HEK293T (cell line): ENCODE data around the gene WIPF1.

ENCODE experiments used
- CTCF ChIA-PET: fragments of 350-600 bp; formaldehyde crosslinking; extraction: SDS; loops from one replicate; lab custom pipeline; 2021; ENCODE audit warnings: antibody characterized with exemption, inconsistent platforms; lab: Yijun Ruan, JAX
- POLR2A ChIA-PET: fragments of 350-600 bp; formaldehyde crosslinking; extraction: SDS; loops from one replicate; lab custom pipeline; 2020; ENCODE audit warnings: antibody characterized with exemption, inconsistent platforms; lab: Yijun Ruan, JAX
- DNase-seq: peaks from one replicate; pipeline ENCODE4 v3.0.0; 2012; ENCODE audit warnings: mixed read lengths; ENCODE audit errors: extremely low spot score
- ARNT ChIP-seq: fragments of 450-650 bp; IDR thresholded peaks from 2 replicates; pipeline ENCODE4 v1.6.1; 2017; ENCODE audit warnings: mild to moderate bottlenecking
- BHLHE40 ChIP-seq: fragments of 450-650 bp; IDR thresholded peaks from 2 replicates; pipeline ENCODE4 v1.6.1; 2016; ENCODE audit warnings: mild to moderate bottlenecking, moderate library complexity, borderline replicate concordance
- CTBP1 ChIP-seq: fragments of 450-650 bp; IDR thresholded peaks from 2 replicates; pipeline ENCODE4 v1.6.1; 2016; ENCODE audit warnings: borderline replicate concordance
- ELF4 ChIP-seq: fragments of 450-650 bp; IDR thresholded peaks from 2 replicates; pipeline ENCODE4 v1.6.1; 2017; ENCODE audit warnings: antibody characterized with exemption
- FOXA1 ChIP-seq: fragments of 450-650 bp; IDR thresholded peaks from 2 replicates; pipeline ENCODE4 v1.6.1; 2016; ENCODE audit warnings: mild to moderate bottlenecking
- FOXK2 ChIP-seq: fragments of 450-650 bp; IDR thresholded peaks from 2 replicates; pipeline ENCODE4 v1.6.1; 2016; ENCODE audit warnings: mild to moderate bottlenecking
- FOXM1 ChIP-seq: fragments of 450-650 bp; IDR thresholded peaks from 2 replicates; pipeline ENCODE4 v1.6.1; 2017; ENCODE audit warnings: mild to moderate bottlenecking, borderline replicate concordance
- HDGF ChIP-seq: fragments of 450-650 bp; IDR thresholded peaks from 2 replicates; pipeline ENCODE4 v1.6.1; 2017; ENCODE audit warnings: antibody characterized with exemption, borderline replicate concordance
- L3MBTL2 ChIP-seq: fragments of 450-650 bp; conservative IDR thresholded peaks from 2 replicates; pipeline ENCODE4 v1.6.1; 2016; ENCODE audit warnings: mild to moderate bottlenecking
- LEF1 ChIP-seq: fragments of 450-650 bp; IDR thresholded peaks from 2 replicates; pipeline ENCODE4 v1.6.1; 2017; ENCODE audit warnings: mild to moderate bottlenecking, borderline replicate concordance
- NFRKB ChIP-seq: fragments of 450-650 bp; IDR thresholded peaks from 2 replicates; pipeline ENCODE4 v1.6.1; 2016; ENCODE audit warnings: mild to moderate bottlenecking, moderate library complexity
- SP1 ChIP-seq: fragments of 450-650 bp; IDR thresholded peaks from 2 replicates; pipeline ENCODE4 v1.6.1; 2017
- SUZ12 ChIP-seq: fragments of 450-650 bp; IDR thresholded peaks from 2 replicates; pipeline ENCODE4 v1.6.1; 2016; ENCODE audit warnings: mild to moderate bottlenecking
- TARDBP ChIP-seq: fragments of 450-650 bp; IDR thresholded peaks from 2 replicates; pipeline ENCODE4 v1.6.1; 2016
- ZNF384 ChIP-seq: fragments of 450-650 bp; IDR thresholded peaks from 2 replicates; pipeline ENCODE4 v1.6.1; 2016
- TF ChIP-seq, protein P1 (sequence below): fragments of 450-650 bp; IDR thresholded peaks from 2 replicates; pipeline ENCODE4 v1.6.1; 2016

WIPF1 gene

DNA sequence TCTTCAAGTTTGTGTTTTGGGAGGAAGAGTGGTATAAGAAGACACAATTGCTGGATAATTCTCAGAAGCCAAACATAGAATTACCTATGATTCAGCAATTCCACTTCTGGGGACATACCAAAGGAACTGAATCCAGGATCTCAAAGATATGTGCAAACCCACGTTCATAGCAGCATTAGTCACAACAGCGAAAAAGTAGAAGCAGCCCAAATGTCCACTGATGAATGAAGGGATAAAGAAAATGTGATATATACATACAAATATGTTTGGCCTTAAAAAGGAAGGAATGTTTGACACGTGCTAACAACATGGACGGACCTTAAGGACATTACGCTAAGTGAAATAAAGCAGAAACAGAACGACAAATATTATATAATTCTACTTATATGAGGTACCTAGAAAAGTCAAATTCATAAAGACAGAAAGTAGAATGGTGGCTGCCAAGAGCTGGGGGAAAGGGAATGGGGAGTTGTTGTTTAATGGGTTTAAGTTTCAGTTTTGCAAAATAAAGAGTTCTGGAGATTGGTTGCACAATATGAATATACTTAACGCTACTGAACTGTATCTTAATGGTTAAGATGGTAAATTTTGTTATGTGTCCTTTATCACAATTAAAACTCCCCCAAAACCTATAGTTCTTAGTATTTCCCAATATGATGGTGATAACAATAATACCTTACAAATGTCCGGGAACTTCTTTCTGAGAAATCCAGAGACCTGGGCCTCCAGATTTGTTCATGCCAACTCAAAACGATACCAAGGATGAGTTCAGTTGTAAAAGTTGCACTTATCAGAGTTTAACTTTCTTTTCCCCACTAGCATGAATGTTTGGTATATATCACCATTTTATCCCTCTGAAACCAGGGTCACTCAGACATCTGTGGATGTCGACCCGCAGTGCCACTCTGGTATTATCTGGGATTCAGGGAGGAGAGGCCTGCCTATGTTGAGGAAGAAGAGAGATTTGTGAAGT, 33.7 kb upstream of the WIPF1 start:
- DNase-seq = no peak
- POLR2A ChIA-PET = no interaction called here
- CTCF ChIA-PET = no interaction called here
- no peak for TF ChIP-seq FOXK2
- no peak for TF ChIP-seq ZNF384
- no peak for TF ChIP-seq CTBP1
- TF ChIP-seq ARNT = no peak
- no peak for TF ChIP-seq FOXM1
- TF ChIP-seq SUZ12 = no peak
- no peak for TF ChIP-seq ELF4
- TF ChIP-seq HDGF = no peak

DNA sequence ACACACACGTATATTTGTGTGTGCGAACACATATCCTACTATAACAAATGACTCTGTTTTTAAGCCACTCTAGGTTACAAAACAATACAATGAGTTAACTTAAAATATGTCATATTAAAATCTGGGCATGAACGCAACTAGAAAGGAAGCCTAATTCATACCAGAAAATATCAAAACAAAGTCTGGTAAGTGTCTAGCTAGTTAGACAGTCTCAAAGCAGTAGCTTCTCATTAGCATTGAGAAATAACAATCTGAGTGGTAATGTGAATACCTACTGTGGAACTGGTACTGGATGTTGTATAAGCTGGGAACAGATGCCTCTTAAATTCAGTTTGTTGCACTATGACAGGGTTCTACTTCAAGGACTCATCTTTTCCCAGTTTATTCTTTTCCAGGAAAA, 32.5 kb upstream of the WIPF1 start:
- no peak for DNase-seq
- TF ChIP-seq CTBP1 (no peak), ELF4 (no peak), L3MBTL2 (no peak), SUZ12 (no peak), SP1 (no peak), HDGF (no peak), FOXK2 (no peak)
- POLR2A ChIA-PET = no interaction called here
- CTCF ChIA-PET = no interaction called here

DNA sequence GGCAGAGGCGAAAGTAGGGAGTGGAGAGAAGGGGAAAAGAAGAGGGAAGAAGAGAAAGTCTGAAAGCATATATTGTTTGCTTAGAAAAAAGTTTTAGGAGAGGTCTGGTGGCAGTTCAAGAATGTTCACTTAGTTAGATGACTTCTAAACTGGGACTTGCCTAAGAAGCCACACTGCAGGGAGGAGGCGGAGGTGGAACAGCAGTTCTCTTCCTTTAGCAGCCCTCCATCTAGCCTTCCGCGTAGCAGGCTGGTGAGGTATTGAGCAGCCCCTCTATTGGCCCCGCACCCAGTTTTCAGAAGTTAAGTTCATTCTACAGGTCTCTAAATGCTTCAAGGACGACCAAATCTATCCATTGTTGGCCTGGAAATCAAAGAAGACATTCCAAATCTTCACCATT, 31.9 kb upstream of the WIPF1 start:
- no peak for DNase-seq
- no peak for TF ChIP-seq HDGF
- TF ChIP-seq L3MBTL2 = no peak
- no peak for TF ChIP-seq FOXK2
- POLR2A ChIA-PET = no interaction called here
- CTCF ChIA-PET = no interaction called here

DNA sequence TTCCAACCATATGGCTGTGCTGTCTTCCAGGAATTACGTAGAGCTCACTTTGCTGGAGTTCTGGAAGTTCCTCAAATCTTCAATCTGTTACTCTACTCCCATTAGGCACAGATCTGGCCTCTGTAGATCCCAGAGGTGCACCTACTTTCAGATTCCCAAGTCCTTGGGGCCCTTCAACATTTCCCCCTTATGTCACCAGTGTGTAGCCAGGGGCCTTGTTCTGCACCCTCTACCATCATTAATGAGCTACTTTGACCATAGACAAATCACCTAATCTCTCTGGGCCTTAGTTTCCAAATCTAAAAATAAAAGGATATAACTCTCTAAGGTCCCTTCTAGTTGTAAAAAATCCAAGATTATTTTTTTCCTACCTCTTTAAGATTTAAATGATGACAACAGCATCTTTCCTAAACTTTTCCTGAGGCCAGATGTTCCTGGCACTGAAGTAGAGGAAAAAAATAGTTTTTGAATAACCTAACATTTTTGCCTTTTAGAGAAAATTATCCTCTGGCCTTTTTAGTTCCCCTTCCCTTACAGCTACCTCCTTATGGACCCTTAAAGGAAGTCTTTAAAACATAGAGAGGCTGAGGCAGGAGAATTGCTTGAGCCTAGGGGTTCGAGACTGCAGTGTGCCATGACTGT, 31.0 kb upstream of the WIPF1 start:
- TF ChIP-seq HDGF (no peak), FOXM1 (no peak), NFRKB (no peak), L3MBTL2 (no peak), FOXA1 (no peak), SUZ12 (no peak), LEF1 (no peak), CTBP1 (no peak), ARNT (no peak), TARDBP (no peak), ZNF384 (no peak)
- TF ChIP-seq, protein P1, sequence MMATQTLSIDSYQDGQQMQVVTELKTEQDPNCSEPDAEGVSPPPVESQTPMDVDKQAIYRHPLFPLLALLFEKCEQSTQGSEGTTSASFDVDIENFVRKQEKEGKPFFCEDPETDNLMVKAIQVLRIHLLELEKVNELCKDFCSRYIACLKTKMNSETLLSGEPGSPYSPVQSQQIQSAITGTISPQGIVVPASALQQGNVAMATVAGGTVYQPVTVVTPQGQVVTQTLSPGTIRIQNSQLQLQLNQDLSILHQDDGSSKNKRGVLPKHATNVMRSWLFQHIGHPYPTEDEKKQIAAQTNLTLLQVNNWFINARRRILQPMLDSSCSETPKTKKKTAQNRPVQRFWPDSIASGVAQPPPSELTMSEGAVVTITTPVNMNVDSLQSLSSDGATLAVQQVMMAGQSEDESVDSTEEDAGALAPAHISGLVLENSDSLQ = no peak
- POLR2A ChIA-PET = no interaction called here
- CTCF ChIA-PET = no interaction called here
- DNase-seq = no peak

DNA sequence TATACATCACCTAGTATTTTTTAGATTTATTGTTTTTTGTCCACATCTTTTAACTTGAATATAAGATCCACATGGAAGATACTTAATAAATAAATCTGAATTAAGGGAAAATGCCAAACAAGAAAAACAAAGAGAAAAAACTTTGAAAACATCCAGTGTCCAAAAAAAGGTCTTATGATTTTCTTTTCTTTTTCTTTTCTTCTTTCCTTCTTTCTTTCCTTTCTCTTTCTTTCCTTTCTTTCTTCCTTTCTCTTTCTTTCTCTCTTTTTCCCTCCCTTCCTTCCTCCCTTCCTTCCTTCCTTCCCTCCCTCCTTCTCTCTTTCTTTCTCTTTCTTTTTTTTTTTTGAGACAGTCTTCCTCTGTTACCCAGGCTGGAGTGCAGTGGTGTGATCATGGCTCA, 29.6 kb upstream of the WIPF1 start:
- no peak for DNase-seq
- ChIA-PET CTCF (no interaction called here), POLR2A (no interaction called here)
- TF ChIP-seq FOXM1 = no peak
- no peak for TF ChIP-seq NFRKB
- TF ChIP-seq, protein P1 = no peak
- TF ChIP-seq HDGF = no peak
- no peak for TF ChIP-seq SUZ12
- no peak for TF ChIP-seq ZNF384
- TF ChIP-seq FOXA1 = no peak
- no peak for TF ChIP-seq ARNT
- TF ChIP-seq BHLHE40 = no peak
- TF ChIP-seq ELF4 = no peak
- TF ChIP-seq L3MBTL2 = no peak
- no peak for TF ChIP-seq TARDBP
- TF ChIP-seq CTBP1 = no peak
- no peak for TF ChIP-seq LEF1
- TF ChIP-seq FOXK2 = no peak
- TF ChIP-seq SP1 = no peak

DNA sequence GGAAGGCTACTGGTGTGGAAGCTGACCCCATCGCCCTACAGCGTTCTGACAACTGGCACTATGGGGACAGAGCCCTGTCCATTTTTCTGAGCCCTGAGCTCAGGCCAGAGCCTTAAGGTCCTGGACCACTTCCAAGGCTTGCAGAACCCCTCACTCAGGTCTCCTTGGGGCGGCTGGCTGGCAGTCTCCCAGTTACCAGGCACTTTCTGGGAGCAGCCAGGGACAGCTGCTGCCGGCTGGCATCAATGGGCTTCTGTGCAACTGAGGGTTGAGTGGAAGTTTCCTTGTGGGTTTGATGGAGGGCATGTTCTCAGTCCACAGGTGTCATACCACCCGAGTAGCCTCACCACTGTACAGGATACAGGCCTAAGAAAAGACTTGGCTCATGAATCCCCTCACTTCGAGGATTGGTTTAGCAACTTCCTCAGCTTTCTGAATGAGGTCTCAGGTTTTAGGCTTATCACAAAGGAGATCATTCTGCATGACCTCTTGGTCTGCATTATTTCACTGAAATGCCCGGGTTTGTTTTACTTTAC, 27.4 kb upstream of the WIPF1 start:
- ChIA-PET POLR2A (no interaction called here), CTCF (interaction anchor here (0.5 kb wide), 1 partner anchor 12 kb away, joined by 3 read pairs; no protein-coding TSS in a partner anchor)
- no peak for TF ChIP-seq NFRKB
- no peak for TF ChIP-seq ARNT
- no peak for TF ChIP-seq HDGF
- no peak for TF ChIP-seq FOXK2
- no peak for TF ChIP-seq FOXA1
- no peak for DNase-seq

DNA sequence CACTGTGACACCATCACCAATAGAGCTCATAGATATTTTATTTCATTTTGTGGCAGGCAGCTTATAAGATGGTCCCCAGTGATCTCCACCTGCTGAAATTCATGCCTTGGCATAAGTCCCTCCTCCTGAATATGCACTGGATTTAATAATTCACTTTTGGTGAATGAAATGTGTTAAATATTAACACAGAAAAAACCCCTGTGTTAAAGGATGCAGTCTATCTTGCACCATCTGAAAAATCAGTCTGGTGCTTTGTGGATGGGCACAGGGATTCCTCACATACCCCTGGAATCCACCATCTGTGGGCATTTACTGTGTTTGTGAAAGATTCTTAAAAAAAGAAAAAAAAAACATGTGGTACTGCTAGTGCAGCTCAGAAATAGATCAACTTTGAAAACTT, 26.1 kb upstream of the WIPF1 start:
- TF ChIP-seq NFRKB (no peak), TARDBP (no peak), SUZ12 (no peak), ZNF384 (no peak), LEF1 (no peak), HDGF (no peak)
- TF ChIP-seq, protein P1 = no peak
- CTCF ChIA-PET = interaction anchor here (0.7 kb wide), 1 partner anchor 65 kb away, joined by 7 read pairs; no protein-coding TSS in a partner anchor
- POLR2A ChIA-PET = no interaction called here
- no peak for DNase-seq
